ENCODE data around the gene RASGRP2.
"Not testable (repeated sequence)": the region's sequence is repeated elsewhere in the genome, so short reads cannot be mapped to it uniquely, and the experiment has no call there.

RASGRP2 gene

DNA sequence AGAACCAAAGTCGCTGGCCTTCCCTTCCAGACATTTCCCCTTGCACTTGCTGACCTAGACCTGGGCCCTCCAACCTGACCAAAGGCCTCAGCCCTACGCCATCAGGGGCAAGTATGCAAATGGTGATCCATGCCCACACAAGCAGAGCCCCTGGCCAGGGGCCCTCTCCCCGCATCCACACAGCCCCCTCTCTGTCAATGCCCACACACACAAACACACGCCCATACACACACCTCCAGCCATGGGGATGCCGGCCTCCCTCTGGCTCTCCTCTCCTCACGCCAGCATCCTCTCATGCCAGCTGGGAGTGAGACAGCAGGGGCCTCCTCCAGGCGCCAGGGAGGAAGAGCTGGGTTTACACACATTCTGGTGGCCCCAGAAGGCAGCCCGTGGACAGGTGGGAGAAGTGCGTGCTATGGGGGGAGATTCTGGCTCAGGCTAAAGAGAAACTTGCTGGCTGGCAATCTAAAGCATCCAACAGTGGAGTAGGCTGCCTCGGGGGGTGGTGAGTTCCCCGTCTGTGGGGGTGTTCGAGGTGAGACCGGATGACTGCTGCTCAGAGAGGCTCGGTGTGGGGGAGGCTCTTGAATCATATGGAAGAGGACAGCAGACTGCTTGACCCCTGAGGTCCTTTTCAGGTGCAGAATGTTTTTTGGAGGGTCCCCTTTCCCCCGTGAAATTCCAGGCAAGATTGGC is 25.7 kb downstream of the RASGRP2 start:
- no peak for DNase-seq (ENCODE audit: low spot score)

DNA sequence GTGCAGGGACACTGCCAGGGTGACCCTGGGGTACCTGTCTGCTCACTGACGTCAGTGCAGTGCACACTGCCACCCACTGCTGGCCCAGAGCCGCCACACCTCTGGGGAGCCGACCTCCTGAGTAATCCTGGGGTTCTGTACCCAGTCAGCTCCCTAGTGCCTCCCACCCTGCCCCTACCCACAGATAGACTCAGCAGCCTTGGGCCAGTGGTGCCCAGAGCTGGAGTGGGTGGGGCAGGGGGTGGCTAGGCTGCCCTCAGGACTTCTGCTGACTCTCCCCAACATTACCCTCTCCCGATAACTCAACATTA is 26.7 kb downstream of the RASGRP2 start:
- no peak for DNase-seq (ENCODE audit: low spot score)

- no peak for DNase-seq (ENCODE audit: low spot score)
Measured at GRCh38 chr11:64716473-64717267, 27.3 kb downstream of the RASGRP2 start.

DNA sequence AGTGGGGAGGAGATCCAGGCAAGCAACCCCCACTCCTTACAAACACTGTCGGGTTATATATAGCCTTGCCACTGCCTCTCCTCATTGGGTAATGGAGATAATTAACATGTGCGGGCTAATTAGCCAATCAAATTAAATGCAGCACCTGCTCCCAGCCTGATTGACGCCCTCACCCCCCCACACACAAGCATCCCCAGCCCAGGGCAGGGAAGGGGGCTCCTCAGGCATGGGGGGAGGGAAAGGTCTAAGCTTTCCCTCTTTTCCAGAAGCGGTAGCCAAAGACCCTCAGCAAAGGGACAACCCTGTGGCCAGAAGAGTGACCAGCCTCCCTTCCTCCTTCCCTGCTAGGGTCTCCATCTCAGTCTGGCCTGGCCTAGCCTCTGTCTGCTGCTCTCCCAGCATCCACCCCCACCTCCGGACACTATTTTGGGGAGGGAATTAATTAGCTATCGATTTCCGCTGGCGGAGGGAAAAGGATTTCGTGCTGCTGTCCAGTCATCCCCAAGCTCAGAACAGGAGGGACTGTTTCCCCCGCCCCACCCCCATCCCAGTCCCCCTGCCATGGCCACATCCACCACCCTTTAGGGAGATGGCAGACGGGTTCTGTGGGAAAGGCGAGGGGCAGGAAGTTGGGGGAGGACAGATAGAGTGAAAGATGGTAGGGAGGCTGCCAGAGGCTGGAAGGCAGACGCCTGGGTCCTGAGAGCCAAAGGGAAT is 28.0 kb downstream of the RASGRP2 start:
- DNase-seq (ENCODE audit: low spot score), result no peak

GRCh38 chr11:64715110-64715509 is 28.8 kb downstream of the RASGRP2 start:
- no peak for DNase-seq (ENCODE audit: low spot score)

- DNase-seq (ENCODE audit: low spot score), result no peak
Measured at GRCh38 chr11:64714666-64715065, 29.3 kb downstream of the RASGRP2 start.

DNA sequence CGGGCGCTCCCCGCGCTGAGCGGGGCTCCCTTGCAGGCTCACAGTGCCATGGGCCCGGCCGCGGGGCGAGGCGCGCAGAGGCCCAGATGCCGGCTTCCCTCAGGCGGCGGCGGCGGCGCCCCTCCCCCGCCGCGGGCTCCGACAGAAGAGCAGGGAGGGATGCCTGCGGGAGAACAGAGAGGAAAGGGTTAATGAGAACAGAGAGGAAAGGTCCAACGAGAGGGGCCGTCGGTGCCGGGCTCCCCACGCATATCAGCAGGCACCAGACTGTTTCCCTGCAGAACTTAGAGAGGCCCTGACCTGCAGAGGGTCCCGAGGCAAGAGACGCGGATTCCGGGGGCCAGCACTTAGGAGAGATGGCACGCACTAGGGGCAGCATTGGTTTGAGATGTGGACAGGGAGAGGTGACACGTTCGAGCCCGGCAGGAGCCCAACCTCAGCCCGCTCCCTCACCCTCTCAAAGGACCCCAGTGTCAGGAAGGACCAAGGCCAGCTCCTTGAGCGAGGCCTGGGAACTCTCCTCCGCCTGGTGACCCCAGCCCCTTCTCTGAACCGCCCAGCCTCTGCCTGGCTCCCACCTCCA is 30.1 kb downstream of the RASGRP2 start:
- DNase-seq (ENCODE audit: low spot score), result no peak

DNA sequence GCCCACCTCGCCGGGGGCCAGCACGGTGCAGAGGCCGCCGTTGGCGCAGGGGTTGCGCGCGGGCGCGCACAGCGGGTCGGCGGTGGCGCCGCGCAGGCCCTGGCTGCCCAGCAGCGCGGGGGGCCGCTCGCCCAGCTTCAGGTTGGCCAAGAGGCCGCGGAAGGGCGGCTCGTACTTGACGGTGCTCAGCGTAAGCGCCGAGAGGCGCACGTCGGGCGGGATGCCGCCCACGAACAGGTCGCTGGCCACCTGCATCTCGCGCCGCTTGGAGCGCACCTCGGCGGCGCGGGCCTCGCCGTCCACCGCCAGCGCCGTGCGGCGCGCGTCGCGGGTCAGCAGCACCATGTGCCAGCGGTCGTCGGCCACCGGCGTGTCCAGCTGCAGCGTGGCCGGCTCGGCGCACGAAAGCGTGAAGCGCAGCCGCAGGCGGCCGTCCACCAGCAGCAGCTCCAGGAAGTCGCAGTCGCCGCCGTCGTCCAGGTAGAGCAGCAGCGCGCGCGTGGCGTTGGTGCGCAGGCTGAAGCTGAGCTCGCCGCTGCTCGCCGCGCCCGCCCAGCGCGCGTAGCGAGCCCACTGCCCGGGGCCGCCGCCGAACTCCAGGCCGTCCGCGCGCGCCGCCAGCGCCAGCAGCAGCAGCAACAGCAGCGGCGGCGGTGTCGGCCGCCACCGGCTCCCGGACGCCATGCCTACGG is 30.8 kb downstream of the RASGRP2 start:
- no peak for DNase-seq (ENCODE audit: low spot score)

DNA sequence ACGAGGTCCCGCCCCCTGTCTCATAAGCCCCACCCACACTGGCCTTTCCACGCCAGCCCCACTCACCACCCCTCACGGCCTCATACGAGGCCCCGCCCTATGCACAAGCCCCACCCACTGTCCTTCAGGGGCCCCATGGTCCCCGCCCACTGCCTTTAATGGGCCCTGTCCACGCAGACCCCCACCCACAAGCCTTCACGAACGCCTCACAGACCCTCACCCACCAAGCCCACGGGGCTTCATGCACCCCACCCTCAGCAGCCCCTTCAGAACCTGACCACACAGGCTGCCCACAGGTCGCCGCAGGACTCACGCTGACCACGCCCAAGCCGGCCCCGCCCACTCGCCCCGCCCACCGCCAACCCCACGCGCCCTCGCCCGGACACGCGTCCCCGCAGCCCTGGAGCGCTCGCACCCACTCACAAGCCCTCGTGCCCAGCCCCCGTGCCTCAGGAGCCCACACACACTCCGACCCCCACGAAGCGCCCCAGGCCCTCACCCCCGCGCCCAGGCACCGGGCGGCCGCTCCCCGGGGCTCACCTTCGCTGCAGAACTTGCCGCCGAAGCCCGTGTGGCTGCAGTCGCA is 31.4 kb downstream of the RASGRP2 start:
- DNase-seq (ENCODE audit: low spot score), result no peak

GRCh38 chr11:64711956-64712362 is 32.0 kb downstream of the RASGRP2 start:
- DNase-seq (ENCODE audit: low spot score), result no peak

DNA sequence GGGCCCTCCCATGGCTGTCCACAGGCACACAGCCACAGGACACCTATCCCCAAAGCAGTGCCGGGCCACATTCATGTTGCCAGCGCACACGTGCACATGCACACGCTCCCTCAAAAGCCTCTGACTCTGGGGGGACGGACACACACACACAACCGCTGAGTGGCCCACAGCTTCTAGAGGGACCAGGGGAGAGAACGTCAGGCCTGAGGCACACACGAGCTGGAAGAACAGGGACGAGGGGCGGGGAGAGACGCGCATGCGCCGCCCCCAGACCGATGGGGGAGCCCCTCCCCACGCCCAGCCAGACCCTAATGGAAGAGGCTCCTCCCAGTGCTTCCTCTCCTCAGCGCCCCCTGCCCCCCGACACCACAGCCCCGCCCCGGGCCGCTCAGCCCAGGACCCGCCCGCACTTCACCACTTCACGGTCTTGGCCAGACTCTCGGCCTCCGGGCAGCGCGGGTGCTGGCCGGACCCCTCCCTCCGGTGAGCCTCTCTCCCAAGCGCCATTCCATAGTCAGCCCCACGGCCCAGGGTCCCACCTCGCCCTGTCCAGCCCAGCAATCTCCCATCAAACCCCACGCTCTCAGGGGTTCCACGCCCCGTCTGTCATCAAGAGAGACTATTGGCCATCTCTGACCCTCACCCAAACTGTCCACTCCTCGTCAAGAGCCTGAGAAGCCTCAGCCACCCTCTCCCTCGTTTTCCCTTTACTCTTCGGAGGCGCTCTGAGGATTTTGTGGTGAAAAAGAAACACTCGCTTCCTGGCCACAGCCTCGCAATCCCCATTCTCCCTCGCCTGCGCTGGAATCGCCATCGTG is 32.6 kb downstream of the RASGRP2 start:
- no peak for DNase-seq (ENCODE audit: low spot score)

DNA sequence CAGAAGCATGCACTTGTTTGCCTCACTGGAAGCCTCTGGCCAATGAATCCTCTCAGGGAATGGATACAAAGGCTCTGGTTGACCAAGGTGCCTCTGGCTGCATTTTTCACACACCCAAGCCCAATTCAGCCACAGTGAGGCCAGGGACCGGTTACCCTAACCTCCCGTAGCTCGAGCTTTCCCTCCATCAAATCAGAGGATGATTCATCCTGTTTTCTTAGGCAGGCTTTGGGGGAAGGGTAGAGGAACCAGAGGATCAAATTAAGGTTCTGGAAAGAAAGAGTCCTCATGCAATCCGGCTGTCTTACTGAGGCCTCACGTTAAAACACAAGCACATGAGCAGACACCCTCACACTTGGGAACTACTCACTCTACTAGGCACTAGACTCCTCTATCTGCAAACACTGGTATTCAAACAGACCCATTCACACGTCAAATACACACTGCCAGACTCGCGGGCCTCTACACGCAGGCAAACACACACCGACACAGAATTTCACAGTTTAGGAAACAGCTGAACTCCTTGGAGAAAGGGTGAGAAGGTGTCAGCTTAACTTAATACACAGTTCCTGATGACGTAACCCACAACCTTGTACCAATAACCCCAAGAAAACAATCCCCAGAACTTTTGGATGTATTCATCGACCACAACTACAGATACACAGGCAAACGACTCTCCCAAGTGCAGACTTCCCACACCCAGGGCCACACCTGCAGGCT is 33.4 kb downstream of the RASGRP2 start:
- DNase-seq (ENCODE audit: low spot score), result no peak

- DNase-seq (ENCODE audit: low spot score), result no peak
Measured at GRCh38 chr11:64705501-64705900, 38.4 kb downstream of the RASGRP2 start.

DNA sequence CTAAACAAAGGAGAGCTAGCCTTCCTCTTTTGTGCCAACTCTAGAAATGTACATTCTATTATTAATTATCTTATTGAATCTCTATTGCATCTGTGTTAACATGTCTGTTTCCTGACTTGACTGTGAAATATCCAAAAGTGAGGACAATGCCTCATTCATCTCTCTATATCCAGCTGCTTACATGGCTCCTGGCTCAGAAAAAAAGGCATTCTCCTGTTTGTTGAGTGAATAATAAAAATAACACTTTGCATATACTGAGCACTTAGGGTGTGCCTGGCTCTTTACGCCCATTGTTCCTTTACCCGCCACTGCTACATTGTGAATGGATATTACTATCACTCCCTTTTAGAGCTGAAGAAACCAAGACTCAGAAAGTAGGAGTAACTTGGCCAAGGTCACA is 40.9 kb downstream of the RASGRP2 start:
- DNase-seq (ENCODE audit: low spot score), result no peak

GRCh38 chr11:64701956-64702355 is 42.0 kb downstream of the RASGRP2 start:
- DNase-seq (ENCODE audit: low spot score), result not testable (repeated sequence)

DNA sequence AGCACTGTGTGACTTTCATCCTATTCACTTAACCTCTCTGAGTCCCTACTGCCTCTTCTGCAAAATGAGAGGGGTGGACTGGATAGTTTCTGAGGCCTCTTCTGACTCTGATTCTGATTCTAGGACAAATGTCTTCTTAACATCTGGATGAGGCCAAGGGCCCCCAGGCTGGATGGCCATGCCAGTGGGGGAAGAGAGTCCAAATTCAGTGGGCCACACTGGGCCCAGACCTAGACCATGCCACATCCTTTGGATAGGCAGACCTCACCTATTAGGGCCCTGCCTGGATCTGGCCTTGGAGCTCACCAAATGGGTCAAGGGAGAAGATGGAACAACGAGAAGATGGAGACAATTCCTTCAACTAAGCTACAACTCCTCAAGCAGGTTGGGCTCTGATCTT is 45.5 kb downstream of the RASGRP2 start:
- DNase-seq (ENCODE audit: low spot score), result no peak

GRCh38 chr11:64697663-64698375 is 46.1 kb downstream of the RASGRP2 start:
- no peak for DNase-seq (ENCODE audit: low spot score)

GRCh38 chr11:64696045-64696444 is 47.9 kb downstream of the RASGRP2 start:
- DNase-seq (ENCODE audit: low spot score), result no peak

DNA sequence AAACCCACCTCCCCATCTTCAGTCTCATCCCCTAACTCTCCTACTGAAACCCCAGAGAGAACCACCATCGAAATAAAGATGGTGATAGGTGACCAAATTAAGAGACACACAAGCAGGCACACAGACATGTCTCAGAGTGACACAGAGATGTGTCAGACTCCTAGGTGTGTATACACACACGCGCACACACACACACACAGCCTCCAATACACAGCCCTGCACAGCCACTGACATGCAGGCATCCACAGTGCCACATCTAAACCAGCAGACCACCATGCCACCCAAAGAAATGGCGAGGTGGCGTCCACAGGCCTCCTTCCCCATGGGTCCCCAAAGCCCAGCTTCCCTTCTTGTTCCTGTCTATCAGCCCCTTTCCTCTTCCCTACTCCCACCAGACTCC is 48.4 kb downstream of the RASGRP2 start:
- DNase-seq (ENCODE audit: low spot score), result no peak

Measured in kidney capillary endothelial cell (primary cell).